GM19239 (cell line): ENCODE results near the gene GRID1.

Experiments
- DNase-seq: peaks from one replicate; pipeline ENCODE4 v3.0.0; 2011; ENCODE audit warnings: low spot score; ENCODE audit not compliant: insufficient read length
- FAIRE-seq: peaks from 2 replicates; lab custom pipeline; 2011; peaks lifted over from hg19 to GRCh38; lab: Jason Lieb, UNC

GRID1 gene

GRCh38 chr10:85914720-85915119 is 451.9 kb downstream of the GRID1 start:
- DNase-seq (no peak), FAIRE-seq (no peak)

DNA sequence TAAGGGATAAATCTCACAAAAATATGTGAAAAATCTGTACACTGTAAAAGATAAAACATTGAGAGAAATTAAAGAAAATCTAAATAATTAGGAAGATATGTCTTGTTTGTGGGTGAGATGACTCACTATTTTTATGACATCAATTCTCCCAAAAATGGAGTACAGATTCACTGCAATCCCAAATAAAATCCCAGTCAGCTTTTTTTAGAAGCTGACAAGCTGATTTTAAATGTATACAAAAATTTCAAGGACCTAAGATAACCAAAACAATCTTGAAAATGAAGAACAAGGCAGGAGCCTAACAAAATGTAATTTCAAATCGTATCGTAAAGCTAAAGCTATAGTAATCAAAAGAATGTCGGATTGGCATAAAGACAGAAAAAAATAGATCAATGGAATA is 458.1 kb downstream of the GRID1 start:
- DNase-seq (no peak), FAIRE-seq (no peak)

GRCh38 chr10:85902051-85902450 is 464.5 kb downstream of the GRID1 start:
- no peak for DNase-seq
- no peak for FAIRE-seq

DNA sequence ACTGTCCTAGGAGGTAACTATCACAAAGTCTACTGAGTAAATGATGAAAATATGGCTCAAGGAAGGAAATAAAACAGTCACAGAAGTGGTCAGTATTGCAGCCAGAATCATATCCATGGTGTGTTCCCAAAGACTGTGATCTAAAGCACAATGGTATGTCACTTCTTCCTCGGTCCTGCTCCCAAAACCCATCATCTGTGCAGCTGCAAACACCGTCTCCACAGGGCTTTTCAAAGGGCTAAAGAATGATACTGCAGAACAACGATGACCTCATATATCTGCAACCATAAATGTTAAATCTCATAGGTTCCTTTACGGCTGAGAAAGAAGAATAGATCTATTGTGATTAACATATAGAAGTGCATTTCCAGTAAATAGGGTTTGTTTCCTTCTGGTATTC is 465.0 kb downstream of the GRID1 start:
- DNase-seq (no peak), FAIRE-seq (no peak)

DNA sequence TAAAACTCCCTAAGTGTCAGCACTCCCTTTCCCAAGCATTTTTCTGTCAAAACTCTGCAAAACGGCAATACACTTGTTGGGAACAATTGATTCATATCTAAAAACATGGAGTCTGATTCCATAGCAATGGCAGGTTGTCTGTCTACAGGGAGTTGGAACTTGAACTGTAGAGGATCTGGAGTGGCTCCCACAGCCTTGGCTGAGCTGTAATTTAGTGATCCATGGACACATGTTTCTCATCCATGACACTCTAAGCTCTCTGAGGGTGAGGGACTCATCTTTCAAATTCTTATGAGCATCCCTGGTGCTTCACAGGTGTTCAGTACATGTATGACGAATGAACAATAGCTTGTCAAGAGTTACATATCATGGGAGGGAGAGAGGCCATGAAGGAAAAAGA is 466.1 kb downstream of the GRID1 start:
- FAIRE-seq (no peak), DNase-seq (no peak)

DNA sequence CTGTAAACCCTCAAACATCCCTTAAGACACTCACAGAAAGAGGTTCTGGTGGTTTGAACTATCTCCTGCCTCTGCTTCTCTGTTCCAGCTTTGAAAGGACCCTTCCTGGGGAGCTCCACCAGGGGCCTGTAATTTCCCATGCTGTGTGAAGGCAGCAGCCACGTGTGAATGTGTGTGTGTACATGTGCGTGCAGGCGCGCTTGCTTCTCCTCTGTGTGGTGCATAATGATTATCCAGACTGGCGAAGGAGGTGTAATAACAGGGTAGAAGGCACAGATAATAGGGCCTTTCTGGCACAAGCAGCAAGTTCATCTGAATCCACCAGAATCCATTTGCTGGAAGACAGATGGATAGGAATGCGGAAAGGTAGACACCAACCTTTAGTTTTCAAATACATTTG is 466.5 kb downstream of the GRID1 start:
- FAIRE-seq (no peak), DNase-seq (no peak)

DNA sequence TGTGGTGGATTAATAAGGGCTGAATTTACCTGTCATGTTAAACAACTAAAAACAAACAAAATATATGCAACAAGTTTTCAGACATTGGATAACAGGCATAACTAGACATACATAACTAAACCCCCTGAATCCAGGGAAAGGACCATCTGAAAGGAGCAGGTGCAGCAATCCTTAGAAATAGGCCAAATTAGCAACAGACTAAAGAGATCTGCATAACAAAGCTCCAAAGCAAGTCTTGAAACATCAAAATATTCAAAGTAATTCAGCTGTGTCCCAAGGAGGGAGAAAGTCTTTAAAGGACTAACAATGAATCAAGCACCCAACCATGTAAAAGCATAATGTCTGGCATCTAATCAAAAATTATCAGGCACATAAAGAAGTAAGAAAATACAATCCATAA is 475.1 kb downstream of the GRID1 start:
- DNase-seq, result no peak
- no peak for FAIRE-seq

GRCh38 chr10:85888559-85888958 is 478.0 kb downstream of the GRID1 start:
- DNase-seq, result no peak
- FAIRE-seq, result no peak

- FAIRE-seq, result no peak
Observed at GRCh38 chr10:85888004-85888403, 478.6 kb downstream of the GRID1 start.

GRCh38 chr10:85874208-85874607 is 492.4 kb downstream of the GRID1 start:
- FAIRE-seq, result no peak
- no peak for DNase-seq

More at GRCh38 chr10:85888004-85888403, 478.6 kb downstream of the GRID1 start:
- DNase-seq, result no peak

- FAIRE-seq, result no peak
- no peak for DNase-seq
Observed at GRCh38 chr10:85873063-85873462, 493.5 kb downstream of the GRID1 start.

DNA sequence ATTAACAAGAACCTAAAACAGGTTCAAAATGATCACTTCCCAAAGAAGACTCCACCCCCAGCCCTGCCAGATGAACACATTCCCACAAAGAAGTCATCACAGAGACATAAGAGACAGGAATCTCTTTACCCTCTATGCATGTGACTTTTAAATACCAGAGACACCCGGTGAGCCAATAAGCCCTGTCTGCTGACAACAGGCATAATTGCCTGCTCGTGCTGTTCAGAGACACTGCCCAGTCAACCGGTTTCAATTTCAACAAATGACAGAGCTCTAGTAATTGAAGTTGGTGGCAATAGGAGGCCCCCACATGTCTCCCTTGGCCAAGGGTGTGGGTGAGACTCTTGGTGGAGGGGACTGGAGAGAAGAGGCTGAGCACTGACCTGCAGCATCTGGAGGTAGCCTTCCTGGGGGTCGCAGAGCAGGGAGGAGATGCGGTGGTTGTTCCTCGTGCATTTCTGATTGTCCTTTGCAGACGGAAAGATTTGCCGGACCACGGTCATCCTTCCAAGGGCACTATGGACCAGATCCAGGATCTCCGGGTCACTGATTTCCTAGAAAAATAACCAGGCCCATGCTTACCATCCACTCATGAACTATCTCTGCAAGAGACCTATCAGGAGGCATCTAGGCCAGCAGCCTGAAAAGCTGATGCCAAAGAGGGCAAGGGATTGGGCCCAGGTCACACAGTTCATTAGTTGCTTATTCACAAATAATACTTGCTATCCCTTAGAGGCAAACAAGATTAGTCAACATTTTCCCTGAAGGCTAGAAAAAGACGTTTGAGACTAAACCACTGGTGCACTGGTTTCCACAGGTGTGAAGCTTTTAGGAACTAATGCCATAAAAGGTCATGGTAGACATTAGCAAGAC is 497.7 kb downstream of the GRID1 start:
- DNase-seq (no peak), FAIRE-seq (no peak)

GRCh38 chr10:85864868-85865526 is 501.6 kb downstream of the GRID1 start:
- no peak for FAIRE-seq
- DNase-seq, result no peak

DNA sequence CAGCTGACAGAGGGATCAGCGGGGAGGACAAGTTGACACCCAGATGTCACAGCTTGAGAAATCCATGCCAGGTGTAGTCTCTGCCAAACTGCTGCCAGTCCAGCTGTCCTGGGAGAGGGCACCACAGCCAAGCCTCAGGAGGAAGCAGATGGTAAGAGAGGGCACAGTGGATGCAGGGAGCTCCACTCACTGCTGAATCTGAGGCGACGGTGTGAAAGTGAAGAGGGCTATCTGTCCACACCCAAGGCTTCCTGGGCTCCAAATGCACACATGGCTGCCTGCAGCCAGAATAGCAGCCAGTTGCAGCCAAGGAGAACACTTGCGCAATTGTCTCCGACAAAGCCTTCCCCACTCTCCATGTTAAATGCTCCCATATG is 502.4 kb downstream of the GRID1 start:
- no peak for FAIRE-seq
- DNase-seq, result no peak

- no peak for FAIRE-seq
- no peak for DNase-seq
Observed at GRCh38 chr10:85863301-85864172, 503.1 kb downstream of the GRID1 start.

GRCh38 chr10:85862771-85863170 is 503.8 kb downstream of the GRID1 start:
- FAIRE-seq, result no peak
- DNase-seq, result no peak

GRCh38 chr10:85861513-85862197 is 504.9 kb downstream of the GRID1 start:
- DNase-seq (no peak), FAIRE-seq (no peak)

GRCh38 chr10:85859859-85860258 is 506.7 kb downstream of the GRID1 start:
- DNase-seq, result no peak

GRCh38 chr10:85858776-85859515 is 507.6 kb downstream of the GRID1 start:
- DNase-seq (no peak), FAIRE-seq (no peak)

More at GRCh38 chr10:85859859-85860258, 506.7 kb downstream of the GRID1 start:
- FAIRE-seq, result no peak
